ENCODE data around the gene BHLHA9.
"Not testable (repeated sequence)": the region's sequence is repeated elsewhere in the genome, so short reads cannot be mapped to it uniquely, and the experiment has no call there.

The BHLHA9 gene

DNA sequence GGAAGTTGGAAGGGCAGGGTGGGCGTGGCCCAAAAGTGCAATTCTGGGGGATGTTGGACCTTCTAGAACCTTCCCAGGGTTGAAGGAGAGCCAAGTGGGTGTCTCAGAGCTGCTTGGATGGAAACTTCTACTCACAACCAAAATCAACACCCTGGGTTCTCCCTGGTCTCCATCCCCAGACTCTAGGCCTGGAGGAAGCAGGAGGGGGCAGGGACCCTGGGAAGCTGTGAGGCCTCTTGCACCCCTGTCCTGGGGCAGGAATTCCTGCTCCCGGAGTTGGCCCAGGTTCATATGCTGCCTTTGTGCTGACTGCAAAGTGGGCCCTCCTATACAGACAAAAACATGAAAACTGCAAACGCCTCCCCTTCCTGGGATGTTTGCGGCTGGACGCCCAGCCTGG, 34.3 kb downstream of the BHLHA9 start:
- TF ChIP-seq, protein P1, sequence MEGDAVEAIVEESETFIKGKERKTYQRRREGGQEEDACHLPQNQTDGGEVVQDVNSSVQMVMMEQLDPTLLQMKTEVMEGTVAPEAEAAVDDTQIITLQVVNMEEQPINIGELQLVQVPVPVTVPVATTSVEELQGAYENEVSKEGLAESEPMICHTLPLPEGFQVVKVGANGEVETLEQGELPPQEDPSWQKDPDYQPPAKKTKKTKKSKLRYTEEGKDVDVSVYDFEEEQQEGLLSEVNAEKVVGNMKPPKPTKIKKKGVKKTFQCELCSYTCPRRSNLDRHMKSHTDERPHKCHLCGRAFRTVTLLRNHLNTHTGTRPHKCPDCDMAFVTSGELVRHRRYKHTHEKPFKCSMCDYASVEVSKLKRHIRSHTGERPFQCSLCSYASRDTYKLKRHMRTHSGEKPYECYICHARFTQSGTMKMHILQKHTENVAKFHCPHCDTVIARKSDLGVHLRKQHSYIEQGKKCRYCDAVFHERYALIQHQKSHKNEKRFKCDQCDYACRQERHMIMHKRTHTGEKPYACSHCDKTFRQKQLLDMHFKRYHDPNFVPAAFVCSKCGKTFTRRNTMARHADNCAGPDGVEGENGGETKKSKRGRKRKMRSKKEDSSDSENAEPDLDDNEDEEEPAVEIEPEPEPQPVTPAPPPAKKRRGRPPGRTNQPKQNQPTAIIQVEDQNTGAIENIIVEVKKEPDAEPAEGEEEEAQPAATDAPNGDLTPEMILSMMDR (conservative IDR thresholded peaks at IDR 0.05; ENCODE audit: low read depth, low read length), result no peak
- H3K4me3 ChIP-seq (ENCODE audit: low read depth, low read length), result no peak overlapping the region
- no peak for DNase-seq (ENCODE audit: low read depth)

DNA sequence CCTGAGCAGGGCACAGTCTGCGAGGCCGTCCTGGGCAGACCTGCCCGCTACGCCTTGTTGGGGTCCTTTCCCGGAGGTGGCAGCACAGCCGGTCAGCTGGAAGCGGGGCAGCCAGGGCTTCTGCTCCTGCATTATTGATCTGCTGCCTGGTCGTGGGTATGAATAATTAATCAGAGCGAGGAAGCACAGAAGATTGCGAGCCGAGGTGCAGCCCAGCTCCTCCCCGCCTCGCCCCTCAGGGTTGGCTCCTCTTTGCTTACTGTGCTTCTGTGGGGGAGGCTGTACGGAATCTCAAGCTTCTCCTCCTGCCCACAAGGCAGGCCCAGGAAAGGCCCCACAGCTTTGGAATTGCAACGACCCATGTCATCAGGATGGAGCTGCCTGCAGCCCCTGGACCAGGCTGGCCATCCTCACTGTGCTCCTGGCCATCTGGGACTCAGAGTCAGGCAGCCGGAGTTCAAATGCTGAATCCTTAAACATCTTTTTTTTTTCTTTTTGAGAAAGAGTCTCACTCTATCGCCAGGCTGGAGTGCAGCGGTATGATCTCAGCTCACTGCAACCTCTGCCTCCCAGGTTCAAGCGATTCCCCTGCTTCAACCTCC, 34.8 kb downstream of the BHLHA9 start:
- no peak overlapping the region for H3K4me3 ChIP-seq (ENCODE audit: low read depth, low read length)
- DNase-seq (ENCODE audit: low read depth), result no peak
- TF ChIP-seq, protein P1 (conservative IDR thresholded peaks at IDR 0.05; ENCODE audit: low read depth, low read length), result no peak

DNA sequence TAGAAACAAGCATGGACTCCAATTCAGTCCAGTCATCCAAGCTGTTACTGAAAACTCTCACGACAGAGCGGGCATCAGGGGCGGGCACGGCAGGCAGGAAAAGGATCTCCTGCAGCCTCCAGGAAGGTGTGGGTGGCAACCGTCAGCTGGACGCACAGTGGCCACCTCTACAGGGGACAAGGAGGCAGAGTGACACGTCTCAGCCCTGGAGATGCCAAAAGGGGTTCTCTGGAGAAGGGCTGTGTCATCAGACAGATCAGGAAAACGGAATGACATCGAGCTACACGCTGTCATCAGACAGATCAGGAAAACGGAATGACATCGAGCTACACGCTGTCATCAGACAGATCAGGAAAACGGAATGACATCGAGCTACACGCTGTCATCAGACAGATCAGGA, 37.6 kb downstream of the BHLHA9 start:
- DNase-seq (ENCODE audit: low read depth); H3K4me3 ChIP-seq (ENCODE audit: low read depth, low read length): not testable (repeated sequence)

DNA sequence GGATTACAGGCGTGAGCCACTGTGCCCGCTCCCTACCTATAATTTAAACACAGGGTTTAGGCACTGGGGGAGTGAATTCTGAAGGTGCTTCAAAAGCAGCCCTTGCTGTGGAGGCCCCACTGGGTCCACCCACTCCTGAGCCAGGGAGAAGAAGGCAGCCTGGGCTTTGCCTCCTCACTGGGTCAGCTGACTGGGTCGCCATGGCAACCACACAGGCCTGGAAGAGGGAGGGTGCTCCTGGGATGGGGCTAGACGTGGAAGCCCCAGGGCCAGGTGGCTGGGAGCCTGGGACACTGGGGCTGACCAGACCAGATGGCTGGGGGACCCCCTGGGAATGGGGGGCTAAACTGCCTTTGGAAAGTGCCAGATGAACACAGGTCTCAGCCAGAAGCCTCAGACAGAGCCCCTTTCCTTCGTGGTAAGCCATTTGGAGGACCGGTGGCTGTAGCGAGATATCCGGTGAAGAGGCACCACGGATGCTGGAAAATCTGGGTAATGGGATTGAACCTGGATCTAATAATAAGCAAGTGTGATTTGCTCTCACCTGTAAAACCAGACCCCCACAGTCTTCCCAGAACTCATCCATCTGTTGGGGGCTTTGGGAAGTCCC, 42.1 kb downstream of the BHLHA9 start:
- no peak overlapping the region for H3K4me3 ChIP-seq (ENCODE audit: low read depth, low read length)
- TF ChIP-seq, protein P1 (conservative IDR thresholded peaks at IDR 0.05; ENCODE audit: low read depth, low read length), result no peak
- DNase-seq (ENCODE audit: low read depth), result peak; percentile 31

DNA sequence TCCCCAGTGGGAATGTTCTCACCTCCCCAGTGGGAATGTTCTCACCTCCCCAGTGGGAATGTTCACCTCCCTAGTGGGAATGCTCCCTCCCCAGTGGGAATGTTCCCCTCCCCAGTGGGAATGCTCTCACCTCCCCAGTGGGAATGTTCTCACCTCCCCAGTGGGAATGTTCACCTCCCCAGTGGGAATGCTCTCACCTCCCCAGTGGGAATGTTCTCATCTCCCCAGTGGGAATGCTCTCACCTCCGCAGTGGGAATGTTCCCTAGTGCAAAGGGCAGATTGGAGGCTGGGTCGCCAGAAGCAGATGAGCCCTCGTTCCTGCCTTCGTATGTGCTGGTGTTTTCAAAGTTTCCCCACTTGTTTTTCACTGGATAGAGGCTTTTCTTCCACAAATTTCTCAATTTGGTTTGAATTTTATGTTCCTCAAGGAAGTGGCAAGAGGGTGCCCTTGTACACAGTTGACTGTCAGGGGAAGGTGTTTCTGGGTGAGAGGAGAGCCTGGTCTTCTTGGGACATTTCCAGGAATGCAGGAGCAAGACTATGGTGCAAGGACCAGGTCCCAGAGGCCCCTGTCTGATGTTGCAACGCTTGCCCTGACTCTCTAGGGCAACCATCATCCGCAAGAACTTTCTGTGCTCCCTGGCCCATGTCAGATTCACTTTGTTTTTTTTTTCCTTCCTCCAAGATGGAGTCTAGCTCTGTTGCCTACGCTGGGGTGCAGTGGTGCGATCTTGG, 43.2 kb downstream of the BHLHA9 start:
- peak; percentile 23 for DNase-seq (ENCODE audit: low read depth)
- no peak overlapping the region for H3K4me3 ChIP-seq (ENCODE audit: low read depth, low read length)
- TF ChIP-seq, protein P1 (conservative IDR thresholded peaks at IDR 0.05; ENCODE audit: low read depth, low read length), result no peak

DNA sequence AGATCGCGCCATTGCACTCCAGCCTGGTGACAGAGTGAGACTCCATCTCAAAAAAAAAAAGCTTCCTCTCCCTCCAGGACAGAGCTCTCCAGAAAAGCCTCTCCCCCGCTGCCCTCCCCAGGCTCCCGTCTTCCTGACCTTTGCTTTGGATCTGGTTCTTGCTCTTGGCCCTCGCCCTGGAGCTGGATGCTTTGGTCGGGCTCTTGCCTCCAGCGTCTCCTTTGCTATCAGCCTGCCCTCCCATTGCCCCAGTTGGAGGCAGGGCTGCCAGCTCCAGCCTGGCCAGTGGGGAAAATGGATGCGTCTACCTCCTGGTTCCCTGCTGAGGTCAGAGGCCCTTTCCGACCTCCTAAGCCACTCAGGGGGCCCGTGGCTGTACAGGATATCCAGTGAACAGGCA, 45.2 kb downstream of the BHLHA9 start:
- DNase-seq (ENCODE audit: low read depth), result no peak
- H3K4me3 ChIP-seq (ENCODE audit: low read depth, low read length), result no peak overlapping the region
- TF ChIP-seq, protein P1 (conservative IDR thresholded peaks at IDR 0.05; ENCODE audit: low read depth, low read length), result no peak

DNA sequence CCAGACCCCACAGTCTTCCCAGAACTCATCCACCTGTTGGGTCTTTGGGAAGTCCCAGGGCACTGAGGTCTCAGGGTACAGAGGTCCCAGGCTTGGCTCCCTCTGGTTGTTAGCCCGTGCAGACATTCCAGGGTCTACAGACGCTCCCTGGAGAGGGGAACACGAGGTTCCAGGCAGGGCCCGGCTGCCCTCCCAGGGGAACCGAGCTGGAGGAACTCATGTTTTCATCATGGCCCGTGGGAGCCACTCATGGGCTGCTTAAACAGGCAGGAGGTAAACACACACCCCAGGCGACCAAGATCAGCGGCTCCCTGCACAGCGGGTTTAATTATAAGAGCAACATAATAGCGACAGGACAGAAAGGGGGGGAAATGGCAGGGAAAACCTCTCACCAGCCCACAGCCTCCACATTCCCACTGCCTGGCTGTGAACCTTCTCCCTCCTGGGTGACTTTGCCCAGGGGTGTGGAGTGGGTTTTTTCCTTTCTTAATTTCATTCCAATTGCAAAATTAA, 45.7 kb downstream of the BHLHA9 start:
- TF ChIP-seq, protein P1 (conservative IDR thresholded peaks at IDR 0.05; ENCODE audit: low read depth, low read length), result no peak
- DNase-seq (ENCODE audit: low read depth), result peak; percentile 41
- H3K4me3 ChIP-seq (ENCODE audit: low read depth, low read length), result no peak overlapping the region

Data from choroid plexus epithelial cell (primary cell).